GM19324 (cell line): Measurements from ENCODE around the gene MPIG6B.

Experiments
- ATAC-seq: cut with Tn5 transposase; IDR thresholded peaks from one replicate; pipeline ENCODE4 v1.9.1; 2021; ENCODE audit warnings: mild to moderate bottlenecking, moderate library complexity; ENCODE audit not compliant: unreplicated experiment, low FRiP score

The MPIG6B gene

DNA sequence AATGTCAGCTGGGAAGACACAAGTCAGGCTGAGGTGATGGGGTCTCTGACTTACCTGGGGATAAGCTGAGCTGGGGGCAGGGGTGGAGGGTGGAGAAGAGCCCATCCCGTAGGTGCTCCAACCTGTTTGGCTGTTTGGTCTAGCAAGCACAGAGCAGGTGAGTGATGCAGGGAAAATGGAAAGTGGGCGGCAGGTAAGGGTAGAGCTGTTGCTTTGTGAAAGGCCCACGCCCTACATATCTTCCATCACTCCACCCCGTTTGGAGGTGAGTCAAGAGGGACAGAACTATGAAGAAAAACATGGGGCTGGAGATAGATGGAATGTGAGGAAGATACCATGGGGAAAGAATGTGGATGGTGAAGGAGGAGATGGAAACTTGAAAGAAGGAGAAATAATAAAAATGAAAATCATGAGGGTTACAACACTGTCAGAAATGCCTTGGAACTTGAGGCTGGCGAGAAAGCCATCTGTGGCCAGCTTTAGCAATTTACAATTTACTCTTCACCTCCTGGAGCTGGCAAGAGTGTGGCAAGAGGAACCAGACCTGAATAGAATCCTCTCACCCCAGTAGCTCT lies 2.9 kb upstream of the MPIG6B start:
- no peak for ATAC-seq

DNA sequence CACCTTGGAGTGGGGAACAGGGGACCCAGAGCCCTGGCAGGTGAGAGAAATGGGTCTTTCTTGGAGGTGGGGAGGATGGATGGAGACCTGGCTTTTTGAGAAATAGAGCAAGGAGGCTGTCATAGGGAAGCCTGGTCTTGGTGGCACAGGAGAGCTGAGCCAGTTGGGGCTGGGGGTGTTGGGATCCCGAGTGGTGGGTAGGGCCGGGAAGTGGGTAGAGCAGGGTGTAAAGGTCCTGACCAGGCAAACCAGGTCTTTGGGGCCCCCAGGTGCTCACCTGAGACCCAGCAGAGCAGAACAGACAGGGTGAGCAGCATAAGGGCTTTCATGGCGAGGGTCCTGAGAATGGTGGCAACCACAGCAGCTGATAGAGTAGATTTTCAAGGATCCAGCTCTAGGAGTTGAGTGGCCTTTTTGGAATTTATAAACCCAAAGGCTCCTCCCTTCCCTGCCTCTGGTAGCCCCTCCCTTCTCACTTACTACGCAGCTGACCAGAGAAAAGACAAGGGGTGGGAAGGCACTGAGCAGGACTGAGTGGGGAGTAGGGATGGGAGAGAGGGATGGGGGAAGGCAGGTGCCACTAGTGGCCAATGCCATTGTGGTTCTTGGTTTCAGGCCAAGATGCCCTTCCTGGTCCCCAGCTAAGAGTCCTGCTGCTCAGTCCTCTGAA lies 1.7 kb upstream of the MPIG6B start, which contains the start of gene LY6G6C:
TSS of gene LY6G6C (minus strand) at position 396 of the 670 bp plus-strand sequence. CDS start at position 329, 67 bp downstream.
- no peak for ATAC-seq

DNA sequence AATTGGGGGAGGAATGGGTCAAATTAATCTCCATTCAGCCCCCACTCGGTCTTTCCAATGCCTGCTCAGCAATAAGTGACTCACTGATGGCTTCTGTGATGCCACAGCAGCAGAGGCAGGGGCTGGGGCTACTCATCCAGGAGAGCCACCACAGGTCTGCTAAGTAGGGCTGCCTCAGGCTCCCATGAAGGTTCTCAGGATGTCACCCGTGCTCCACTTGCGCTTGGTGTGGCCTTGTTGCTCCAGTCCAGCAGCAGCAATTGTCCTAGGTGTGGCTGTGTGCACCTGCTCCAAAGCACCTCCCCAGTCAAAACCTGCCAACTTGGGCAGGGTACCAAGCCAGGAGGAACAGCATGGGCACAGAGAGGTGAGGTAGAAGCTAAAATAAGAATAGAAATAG lies 1.0 kb upstream of the MPIG6B start:
- ATAC-seq: no peak

DNA sequence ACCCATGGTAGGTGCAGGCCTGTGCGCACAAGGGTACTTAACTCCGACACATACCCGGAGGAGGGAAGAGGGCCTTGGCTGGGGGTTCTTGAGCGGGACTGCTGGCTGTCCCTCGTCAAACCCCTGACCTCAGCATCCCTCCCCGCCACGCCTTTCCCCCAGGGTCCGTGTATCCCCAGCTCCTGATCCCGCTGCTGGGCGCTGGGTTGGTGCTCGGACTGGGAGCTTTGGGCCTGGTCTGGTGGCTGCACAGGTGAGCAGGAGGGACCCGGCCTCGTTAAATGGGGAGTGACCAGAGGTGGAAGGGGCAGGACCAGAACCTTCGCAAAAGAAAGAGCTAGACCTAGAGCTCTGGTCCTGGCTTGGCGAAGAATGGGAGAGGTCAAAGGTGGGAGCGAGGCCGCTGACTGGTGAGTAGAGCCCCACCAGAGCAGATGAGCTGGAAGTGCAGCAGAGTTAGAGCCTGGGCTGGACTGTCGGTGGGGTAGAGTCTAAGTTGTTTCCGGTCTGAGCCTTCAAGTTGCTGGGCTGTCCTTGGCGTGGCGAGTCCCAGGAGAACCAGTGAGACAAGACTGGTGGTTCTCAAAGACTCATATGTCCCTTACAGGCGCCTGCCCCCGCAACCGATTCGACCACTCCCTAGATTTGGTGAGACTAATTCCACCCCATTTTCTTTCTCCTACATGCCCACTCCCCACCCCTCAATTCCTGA lies 963 bp downstream of the MPIG6B start:
- no peak for ATAC-seq

DNA sequence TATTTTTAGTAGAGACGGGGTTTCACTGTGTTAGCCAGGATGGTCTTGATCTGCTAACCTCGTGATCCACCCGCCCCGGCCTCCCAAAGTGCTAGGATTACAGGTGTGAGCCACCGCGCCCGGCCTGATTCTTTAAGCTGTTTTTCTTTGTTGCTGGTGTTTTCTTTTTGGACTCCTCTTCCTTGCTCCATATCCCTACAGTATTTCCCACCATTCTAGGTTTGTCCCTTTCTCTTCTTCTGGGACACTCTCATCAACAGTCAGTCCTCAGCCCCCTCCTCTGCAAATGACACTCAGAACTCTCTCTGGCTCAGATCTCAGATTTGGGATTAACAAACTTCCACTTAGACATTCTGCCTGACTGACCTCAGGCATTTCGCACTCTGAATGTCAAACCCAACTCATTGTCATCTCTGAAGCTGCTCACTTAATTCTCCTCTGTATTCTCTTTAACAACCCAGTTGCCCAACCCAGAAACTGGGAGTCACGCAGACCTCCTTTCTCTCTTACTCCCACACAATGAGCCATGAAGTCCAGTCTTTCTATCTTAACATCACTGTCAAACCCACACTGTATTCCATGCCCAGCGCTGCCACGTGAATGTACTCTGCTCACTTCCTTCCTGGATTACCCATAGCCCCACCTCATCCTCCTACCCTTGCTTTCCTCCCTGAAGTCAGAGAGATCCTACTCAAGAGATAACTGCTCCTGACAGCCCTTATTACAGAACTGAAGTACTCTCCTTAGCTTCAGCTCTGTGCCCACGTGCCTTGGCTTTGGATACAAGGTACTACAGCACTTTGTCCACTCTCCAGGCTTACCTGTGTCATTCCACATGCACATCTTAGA lies 2.6 kb downstream of the MPIG6B start:
- ATAC-seq: no peak

DNA sequence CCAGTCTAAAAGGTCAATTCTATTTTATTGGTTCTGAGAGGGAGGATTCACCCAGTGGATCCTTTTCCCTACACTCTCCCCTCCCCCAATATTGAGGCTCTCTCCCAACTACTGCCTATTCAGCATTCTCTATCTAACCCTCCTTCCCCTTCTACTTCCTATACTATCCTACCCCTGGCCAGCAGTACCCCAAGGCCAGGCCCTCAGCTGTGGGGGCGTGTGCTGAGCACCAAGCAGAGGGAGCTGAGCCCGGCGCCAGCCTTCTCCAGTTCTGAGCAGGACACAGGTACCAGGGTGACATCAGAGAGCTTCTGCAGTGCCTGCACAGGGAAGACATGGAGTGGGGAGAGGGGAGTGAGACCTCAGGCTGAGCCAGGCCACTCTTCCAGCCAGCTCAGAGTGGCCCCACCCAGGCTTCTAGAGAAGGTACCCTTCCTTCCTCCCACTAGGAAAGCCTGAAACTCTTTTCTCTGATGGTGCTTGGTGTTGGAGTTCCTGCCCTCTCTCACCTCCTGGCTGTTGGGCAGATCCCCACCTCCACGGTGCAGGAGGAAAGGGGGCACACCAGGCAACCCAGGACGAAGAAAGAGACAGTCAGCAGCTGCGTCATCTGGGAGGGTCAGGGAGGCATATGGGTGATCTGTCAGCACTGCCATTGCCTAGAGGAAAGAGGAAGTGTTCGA lies 4.0 kb downstream of the MPIG6B start:
- ATAC-seq: peak; percentile 48

DNA sequence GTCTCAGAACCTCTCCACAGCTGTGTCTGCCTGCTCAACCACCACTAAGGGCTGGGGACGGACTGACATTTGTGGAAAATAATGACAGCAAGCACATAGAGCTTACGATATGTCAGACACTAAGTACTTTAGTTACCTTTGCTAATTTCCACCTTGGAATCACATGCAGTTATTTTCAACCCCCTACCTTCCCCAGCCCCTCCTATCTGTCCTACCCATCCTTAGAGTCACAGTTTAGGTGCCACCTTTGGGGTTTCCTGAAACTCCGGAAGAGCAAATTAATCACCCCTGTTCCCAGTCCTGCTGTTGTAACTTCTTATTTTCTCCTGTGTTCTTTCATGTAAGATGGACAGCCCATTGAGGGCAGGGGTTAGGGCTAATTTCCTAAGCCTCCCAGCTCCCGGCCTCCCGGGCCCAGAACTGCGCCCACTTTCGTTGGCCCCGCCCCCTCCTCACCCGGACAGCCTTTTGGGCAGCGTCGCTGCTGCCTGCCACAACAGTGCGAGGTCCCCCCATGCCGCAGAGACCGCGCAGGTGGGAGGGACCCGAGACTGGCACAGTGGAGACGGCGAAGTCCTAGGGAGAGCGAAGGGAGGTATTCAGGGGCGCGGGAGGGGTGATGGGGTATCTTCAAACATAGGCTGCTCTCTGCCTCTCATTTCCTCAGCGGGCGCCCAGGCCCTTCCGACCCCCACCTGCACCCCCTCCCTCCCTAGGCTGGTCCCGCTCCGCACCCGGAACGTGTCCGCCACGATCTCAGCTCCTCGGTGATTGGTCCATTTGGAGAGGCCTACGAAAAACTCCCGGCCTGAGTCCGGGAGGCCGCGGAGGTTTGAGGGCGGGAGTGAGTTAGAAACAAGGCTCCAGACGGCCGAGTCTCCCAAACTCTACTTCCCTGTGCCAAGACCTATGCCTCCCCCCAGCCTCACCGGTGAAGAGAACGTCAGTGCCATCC lies 4.8 kb downstream of the MPIG6B start:
- no peak for ATAC-seq

DNA sequence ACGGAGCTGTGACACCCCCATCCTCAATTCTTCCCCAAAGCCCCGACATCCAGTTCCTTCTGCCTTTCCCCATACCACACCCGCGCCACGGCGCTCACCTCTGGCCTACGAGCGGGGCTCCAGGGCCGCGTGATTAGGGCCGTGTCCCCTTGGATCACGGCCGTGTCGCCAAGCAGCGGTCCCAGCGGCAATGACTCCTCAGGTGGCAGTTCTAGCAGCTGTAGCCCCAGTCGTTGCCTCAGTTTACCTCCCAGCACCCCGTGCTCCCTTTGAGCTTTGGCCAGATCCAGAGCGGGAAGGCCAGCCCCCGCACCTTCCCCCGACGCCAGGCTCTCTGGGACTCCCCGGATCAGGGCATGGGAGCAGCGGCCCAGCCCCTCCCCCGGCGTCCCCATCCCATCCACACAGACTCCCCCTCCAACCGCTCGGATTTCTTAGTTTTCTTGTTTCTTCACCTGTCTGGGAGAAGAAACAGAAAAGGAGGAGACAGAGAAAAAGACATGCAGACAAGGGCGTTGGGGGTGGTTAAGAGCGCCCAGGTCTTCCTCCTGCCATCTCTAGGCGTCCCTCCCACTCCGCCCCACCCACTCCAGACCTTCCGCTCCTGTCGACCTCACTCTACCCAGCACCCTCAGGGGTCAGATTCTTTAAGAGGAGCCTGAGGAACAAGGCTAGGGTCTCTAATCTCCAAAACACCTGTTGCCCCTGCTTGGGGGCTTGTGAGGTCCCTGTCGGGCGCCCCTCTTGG lies 5.8 kb downstream of the MPIG6B start, which contains the start of gene DDAH2:
TSS of gene DDAH2 (minus strand) at position 533 of the 748 bp plus-strand sequence. CDS start at position 395, 138 bp downstream.
- no peak for ATAC-seq

DNA sequence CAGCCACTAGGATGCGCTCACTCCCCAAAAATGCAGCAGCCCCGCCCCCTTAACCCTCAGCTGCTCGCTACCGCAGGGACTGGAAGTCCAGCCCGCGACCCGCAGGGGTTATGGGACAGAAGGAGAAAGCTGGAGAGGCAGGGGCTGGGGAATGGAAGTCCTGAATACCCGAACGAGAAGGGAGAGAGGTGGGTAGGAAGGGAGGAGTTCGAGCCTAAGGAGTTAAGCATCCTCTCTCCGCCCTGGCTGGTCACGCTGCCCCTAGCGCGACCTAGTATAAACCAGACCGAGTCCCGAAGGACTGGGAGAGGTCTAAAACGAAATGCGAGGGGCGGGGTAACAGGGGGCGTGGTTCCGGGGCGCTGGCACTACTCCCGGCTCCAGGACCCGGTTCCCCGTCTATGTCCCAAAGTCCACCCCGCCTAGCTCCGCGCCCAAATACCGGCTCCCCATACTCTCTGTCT lies 6.4 kb downstream of the MPIG6B start:
- no peak for ATAC-seq

DNA sequence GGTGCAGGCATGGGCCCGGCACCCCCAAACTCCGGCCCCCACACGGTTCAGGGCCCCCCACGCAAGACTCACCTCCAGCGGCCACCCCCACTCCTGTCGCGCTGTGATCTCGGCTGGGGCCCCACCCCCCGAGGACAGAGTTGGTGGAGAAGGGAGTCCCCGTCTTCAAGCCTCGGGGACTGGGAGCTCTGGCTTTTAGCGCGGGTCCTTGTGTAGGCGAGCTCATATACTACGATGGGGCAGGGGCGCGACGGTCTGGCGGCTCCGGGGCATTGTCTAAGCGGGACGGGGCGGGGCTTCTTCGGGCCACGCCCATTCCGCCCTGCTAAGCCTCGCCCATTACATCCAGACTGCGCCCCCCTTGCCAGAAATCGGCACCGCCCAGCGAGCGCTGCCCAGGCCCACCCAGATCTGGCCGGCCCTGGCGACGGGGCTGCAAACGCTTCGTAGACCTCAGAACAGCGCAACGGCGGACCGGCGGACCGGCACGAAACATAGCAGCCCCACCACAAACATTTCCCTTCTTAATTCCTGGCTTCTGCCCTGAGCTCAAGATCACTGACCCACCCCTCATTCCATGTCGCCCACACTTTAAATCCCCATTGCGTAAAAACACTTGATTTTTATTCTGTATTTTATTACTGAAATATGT lies 6.9 kb downstream of the MPIG6B start:
- no peak for ATAC-seq

DNA sequence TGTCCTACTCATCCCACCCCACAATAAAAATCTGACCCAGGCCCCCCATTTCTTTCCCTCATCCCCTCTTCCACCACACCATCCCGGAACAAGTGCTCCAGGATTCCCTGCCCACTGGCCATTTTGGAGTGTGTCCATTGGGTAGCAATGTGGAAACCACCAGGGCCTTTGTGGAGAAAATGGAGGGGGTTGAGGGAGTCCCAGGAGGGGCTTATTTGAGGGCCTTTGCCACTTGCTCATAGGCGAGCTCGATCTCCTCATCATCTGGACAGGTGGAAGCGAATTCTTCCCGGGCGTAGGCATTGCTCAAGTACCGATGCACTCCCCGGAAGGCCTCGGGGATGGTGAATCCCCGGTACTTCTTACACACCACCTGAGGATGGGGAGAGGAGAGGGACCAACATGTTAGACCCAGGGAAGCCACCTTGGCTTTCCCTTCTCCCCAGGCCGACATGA lies 7.5 kb downstream of the MPIG6B start:
- ATAC-seq: no peak

DNA sequence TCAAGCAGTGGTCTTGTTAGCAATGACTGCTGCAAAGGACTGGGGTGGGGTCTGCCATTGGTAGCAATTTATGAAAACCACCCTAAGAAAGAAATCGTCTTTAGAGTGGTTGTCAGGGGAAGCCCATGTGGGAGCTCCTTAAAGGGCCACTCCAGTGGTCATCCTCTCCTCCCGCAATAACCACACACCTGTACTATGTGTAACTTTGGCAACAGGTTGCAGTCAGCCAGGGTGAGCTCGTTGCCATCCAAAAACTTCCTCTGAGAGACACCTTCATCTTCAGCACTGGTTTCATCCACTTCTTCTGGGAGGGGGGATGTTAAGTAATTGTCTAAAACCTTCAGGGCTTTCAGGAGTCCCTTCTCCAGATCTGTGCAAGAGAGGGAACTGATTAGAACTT lies 8.9 kb downstream of the MPIG6B start:
- ATAC-seq: no peak

DNA sequence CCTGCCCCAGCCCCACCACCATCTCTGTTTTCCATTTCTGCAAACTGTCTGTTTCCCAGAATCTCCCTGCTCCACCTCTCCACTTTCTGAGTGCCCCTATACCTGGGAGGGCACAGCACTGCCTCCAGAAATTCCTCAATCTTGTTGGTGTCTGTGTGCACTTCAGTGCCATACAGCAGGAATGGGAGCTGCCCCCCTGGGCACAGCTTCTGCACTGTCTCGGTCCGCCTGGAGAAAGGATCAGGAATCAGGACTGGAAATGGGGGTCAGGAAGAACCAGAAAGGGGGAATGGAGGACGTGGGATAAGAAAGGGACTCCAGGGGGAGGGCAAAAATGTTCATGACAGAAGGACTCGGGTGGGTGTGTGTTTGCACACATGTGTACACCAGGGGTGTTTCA lies 10.6 kb downstream of the MPIG6B start:
- no peak for ATAC-seq

DNA sequence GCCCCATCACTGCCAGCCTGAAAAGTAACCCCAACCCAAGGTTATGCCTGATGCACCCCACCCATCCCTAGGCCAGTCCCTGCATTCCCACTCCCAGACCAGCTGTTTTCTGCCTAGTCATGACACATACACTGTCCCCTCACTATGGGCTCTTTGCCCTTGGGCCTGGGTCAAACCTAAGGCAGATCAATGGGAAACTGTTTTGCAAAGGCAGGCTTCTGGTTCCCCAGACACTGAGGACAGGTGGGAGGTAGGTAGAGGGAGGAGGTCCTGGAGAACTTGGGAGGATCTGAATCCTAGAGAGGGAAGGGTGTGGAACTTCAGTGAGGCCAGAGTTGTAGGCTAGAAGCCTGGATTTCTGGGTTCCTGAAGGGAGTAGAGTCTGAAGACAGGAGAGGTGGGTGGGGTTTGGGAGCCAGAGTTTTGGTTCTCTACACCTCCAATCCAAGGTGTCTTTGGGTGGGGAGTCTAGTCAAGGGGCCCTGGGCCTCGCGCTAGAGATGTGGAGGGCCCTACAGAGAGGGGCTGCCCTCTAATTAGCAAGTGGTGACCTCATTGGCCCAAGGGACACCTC lies 11.2 kb downstream of the MPIG6B start:
- no peak for ATAC-seq

DNA sequence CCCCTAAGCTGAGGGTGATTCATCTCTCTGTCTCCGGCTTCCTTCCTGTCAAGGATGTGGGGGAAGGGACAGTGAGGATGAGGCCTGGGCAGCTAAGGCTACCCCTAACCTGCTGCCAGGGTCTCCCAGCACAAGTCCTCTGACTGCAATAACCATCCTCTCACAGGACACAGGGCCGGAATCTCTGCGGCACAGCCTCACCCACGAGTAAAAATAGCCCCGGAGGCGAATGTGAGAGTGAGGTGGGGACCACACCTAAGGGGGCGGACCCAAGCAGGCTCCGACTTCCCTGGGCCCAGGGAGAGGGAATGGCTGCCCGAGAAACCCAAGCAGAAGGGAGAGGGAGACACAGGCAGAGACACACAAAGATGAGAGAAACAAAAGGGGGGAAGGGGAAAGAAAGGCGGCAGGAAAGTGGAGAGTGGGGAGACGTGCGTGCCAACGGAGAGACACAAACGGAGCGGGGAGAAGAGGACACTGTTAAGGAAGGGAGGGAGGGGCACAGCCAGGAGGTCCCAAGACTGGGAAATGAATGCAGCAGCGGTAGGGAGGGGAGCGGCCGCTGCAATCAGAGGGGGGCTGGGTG lies 11.7 kb downstream of the MPIG6B start:
- ATAC-seq: no peak

DNA sequence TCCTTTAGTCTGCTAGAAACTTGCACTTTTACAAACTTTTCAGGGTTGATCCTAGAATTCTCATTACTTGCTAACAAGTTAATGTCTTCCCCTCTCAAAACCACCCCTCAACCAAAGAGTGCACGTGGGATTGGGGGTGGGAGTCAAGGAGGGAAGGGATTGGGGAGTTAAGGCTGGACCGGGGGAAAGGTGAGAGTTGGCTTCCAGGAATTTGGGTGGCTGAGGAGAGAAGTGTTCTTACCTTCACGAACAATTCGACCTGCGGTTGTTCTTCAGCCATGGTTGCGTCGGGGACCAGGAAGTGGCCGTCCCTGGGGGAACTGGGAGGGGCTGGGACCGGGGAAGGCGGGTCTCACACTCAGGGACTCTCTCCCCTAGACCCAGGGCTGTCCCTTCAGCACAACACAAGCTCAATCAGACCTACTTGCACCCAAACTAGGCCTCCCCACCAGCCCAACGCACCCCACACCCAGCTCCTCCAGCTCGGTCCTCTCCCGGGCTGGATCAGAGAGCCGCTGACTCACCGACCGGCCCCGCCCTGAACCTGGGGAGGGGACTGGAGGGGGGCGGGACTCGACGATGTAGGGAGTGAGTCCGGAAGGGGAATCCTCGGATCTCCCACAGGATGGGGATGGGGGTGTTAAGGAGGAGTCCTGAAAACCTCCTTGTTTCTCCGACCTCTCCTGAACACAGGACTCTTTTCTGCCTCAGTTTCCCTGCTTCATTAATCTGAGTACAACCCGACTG lies 13.0 kb downstream of the MPIG6B start, which contains the start of gene CLIC1:
TSS of gene CLIC1 (minus strand) at position 510 of the 747 bp plus-strand sequence. CDS start at position 280, 230 bp downstream.
- ATAC-seq: no peak
